Mucosa of descending colon (tissue), 3 donors: ENCODE measurements around the gene GDAP1L1. TPM values are rescaled to one million over a fixed set of nuclear protein-coding genes. Genes with fewer than 3 reads are reported as not detected.
A peak's percentile ranks its signal among the peaks of the same experiment; 100 is the strongest.

Source experiments
- ATAC-seq: fragments of 200-7000 bp; cut with Tn5 transposase; one replicate; pipeline ENCODE4 v1.9.1; 2020; ENCODE audit warnings: mild to moderate bottlenecking, moderate library complexity
- DNase-seq, 3 donors: peaks; one replicate each; pipeline ENCODE4 v3.0.0-alpha.2; 2020
- H3K36me3 ChIP-seq: fragments of 200-600 bp; one replicate; pipeline ENCODE4 v1.8.0; 2021; ENCODE audit warnings: low read depth, mild to moderate bottlenecking
- H3K4me1 ChIP-seq: fragments of 200-600 bp; one replicate; pipeline ENCODE4 v1.8.0; 2021; ENCODE audit warnings: low read depth, mild to moderate bottlenecking
- H3K4me3 ChIP-seq: fragments of 200-600 bp; one replicate; pipeline ENCODE4 v1.8.0; 2021; ENCODE audit warnings: mild to moderate bottlenecking
- H3K9me3 ChIP-seq: fragments of 200-600 bp; one replicate; pipeline ENCODE4 v1.8.0; 2021; ENCODE audit warnings: mild to moderate bottlenecking
- intact Hi-C, 2 donors: fragments of 100-400 bp; cut with DNase I in 1 of 2; cut with micrococcal nuclease in 1 of 2; formaldehyde crosslinking; loops; one replicate each; pipeline versions ENCODE4 v1.11.0 to v1.11.1; 2022; cut with DNase I, micrococcal nuclease
- total RNA-seq, 3 donors: library from RNA; stranded (reverse); fragmentation: NEBNext Ultra II Directional in 2 of 3; extraction: Animal tissue kit (Norgen Biotek cat#: 25700) in 2 of 3; gene quantifications; one replicate each; pipeline versions ENCODE4 v1.2.1 to v1.2.4, GENCODE V29; 2021 to 2023
- TF ChIP-seq, protein P1 (sequence below): fragments of 200-600 bp; IDR thresholded peaks from one replicate; pipeline ENCODE4 v1.8.0; 2022; ENCODE audit warnings: antibody characterized with exemption, mild to moderate bottlenecking
- donor health status: DM: no; HTN: no; CAD: no; lungs with moderate emphysema.
- donor health status: DM: no; HTN: no; CAD: no.
- donor health status: DM: no; HTN: yes; CAD: no.

The GDAP1L1 gene
- total RNA-seq, 3 donors from 2014 or later, result 0.25 TPM; not detected in 2

DNA sequence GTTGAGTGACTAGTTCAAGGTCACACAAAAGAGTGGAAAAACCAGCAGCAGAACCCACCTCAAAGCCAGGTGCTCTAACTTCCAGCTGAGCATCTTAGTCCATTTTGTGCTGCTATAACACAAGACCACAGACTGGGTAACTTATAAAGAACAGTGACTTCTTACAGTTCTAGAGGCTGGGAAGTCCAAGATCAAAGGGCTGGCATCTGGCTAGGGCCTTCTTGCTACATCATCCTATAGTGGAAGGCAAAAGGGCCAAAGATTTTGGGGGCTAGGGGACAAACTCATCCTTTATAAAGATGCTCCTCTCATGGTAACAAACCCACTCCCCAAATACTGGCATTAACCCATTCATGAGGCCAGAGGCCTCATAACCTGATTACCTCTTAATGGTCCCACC lies 54.2 kb downstream of the GDAP1L1 start:
- no peak for ATAC-seq
- TF ChIP-seq, protein P1, sequence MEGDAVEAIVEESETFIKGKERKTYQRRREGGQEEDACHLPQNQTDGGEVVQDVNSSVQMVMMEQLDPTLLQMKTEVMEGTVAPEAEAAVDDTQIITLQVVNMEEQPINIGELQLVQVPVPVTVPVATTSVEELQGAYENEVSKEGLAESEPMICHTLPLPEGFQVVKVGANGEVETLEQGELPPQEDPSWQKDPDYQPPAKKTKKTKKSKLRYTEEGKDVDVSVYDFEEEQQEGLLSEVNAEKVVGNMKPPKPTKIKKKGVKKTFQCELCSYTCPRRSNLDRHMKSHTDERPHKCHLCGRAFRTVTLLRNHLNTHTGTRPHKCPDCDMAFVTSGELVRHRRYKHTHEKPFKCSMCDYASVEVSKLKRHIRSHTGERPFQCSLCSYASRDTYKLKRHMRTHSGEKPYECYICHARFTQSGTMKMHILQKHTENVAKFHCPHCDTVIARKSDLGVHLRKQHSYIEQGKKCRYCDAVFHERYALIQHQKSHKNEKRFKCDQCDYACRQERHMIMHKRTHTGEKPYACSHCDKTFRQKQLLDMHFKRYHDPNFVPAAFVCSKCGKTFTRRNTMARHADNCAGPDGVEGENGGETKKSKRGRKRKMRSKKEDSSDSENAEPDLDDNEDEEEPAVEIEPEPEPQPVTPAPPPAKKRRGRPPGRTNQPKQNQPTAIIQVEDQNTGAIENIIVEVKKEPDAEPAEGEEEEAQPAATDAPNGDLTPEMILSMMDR, result no peak

GRCh38 chr20:44302026-44302669 lies 55.0 kb downstream of the GDAP1L1 start:
- Histone ChIP-seq H3K4me1 (peaks cover 4% of the 10 kb centered on the region), H3K4me3 (no peak overlapping the region), H3K9me3 (no peaks in the 10 kb centered on the region), H3K36me3 (no peaks in the 10 kb centered on the region)
- intact Hi-C loops, result no loop called here
- TF ChIP-seq, protein P1, result no peak
- peak; percentile 91 for ATAC-seq
- peak in 2 of 3 donors; percentile 49 to 57 for DNase-seq

More for the DNA sequence above, 54.2 kb downstream of the GDAP1L1 start:
- DNase-seq, result no peak
- intact Hi-C loops, result no loop called here
- Histone ChIP-seq H3K9me3 (no peaks in the 10 kb centered on the region), H3K4me3 (no peak overlapping the region), H3K36me3 (no peaks in the 10 kb centered on the region), H3K4me1 (peaks cover 4% of the 10 kb centered on the region)

DNA sequence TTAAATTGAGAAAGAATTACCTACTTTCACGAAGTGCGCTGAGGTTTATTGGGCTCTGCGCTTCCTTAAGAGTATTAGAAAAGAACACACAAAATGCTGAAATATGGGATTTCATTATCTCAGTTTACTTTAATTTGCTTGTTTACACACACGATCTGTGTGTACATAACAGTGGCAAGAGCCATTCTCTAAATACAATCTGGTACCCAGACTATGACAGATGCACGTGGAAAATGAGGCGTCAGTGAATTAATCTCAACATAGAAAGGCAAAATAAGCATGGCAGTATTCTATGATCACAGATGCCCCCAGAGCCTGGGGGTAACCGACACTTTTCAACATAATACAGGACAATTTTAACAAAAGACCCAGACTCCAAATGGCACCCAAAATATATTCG lies 55.6 kb downstream of the GDAP1L1 start:
- Histone ChIP-seq H3K4me1 (peaks cover 4% of the 10 kb centered on the region), H3K9me3 (no peaks in the 10 kb centered on the region), H3K4me3 (no peak overlapping the region), H3K36me3 (no peaks in the 10 kb centered on the region)
- intact Hi-C loops, result no loop called here
- TF ChIP-seq, protein P1, result no peak
- DNase-seq (no peak), ATAC-seq (no peak)

DNA sequence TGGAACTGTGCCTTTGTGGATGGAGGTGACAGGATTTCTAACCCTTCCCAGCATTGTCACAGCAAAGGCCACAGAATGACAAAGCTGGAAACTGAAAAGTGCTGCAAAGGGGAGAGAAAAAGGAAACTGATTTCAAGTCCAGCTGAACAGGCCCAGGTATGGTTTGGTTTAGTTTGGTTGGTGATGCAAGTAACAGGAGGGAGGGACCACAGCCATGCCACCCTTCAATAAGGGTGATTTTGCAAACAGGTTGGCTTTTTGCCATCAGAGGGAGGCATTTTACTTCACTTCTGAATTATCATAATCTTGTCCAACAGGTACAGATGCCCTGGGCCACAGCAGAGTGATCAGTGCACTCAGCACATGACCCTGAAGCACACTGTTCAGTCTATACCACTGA lies 57.3 kb downstream of the GDAP1L1 start:
- Histone ChIP-seq H3K9me3 (no peaks in the 10 kb centered on the region), H3K36me3 (no peaks in the 10 kb centered on the region), H3K4me3 (no peak overlapping the region), H3K4me1 (peaks cover 4% of the 10 kb centered on the region)
- TF ChIP-seq, protein P1, result no peak
- ATAC-seq (no peak), DNase-seq (no peak)
- intact Hi-C loops, result no loop called here

DNA sequence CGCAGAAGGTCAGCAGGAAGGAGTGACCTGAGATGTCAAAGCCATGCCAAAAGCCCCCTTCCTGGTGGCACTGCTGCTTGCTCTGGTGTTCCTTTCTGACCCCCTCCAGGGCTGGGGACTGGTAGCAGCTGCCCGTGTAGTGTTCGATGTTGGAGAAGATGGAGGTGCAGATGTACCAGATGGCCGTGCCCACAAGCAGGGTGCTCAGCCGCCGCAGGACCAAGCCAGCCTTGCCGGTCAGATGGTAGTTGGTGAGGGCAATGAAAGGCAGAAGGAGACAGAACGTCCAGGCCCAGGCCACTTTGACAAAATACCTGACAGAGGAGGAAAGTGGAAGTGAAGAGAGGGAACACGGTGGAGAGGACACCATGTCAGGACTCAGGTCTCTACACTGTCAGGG lies 59.8 kb downstream of the GDAP1L1 start:
- ATAC-seq (no peak), DNase-seq (no peak)
- intact Hi-C loops, result no loop called here
- Histone ChIP-seq H3K4me3 (no peak overlapping the region), H3K9me3 (no peaks in the 10 kb centered on the region), H3K36me3 (no peaks in the 10 kb centered on the region), H3K4me1 (peaks cover 9% of the 10 kb centered on the region)
- TF ChIP-seq, protein P1, result no peak
